ENCODE measurements around the gene ZACN.

GRCh38 chr17:76085731-76086366, 6.9 kb downstream of the ZACN start:
- no peak for TF ChIP-seq CTCF (IDR thresholded peaks at IDR 0.05; ENCODE audit: poor library complexity)
- TF ChIP-seq EZH2phosphoT487 (IDR thresholded peaks at IDR 0.05; ENCODE audit: low read depth, severe bottlenecking, unreplicated experiment): no peak

Measured in hepatocyte (in vitro differentiated cells).